Neural cell (in vitro differentiated cells): ENCODE data around the gene SYNC. TPM values are rescaled to one million over a fixed set of nuclear protein-coding genes. Genes with fewer than 3 reads are reported as not detected.

Experiments
- H2AFZ ChIP-seq: fragments of 200-600, 300-800 bp; sonication (generic), shearing (Covaris generic); 2 replicates; pipeline ENCODE4 v1.6.0; 2014; ENCODE audit warnings: low read depth, mild to moderate bottlenecking, antibody characterized with exemption, low read length, moderate library complexity
- H3F3A ChIP-seq: fragments of 200-600 bp; shearing (Covaris generic); 2 replicates; pipeline ENCODE4 v1.6.1; 2016; ENCODE audit warnings: mild to moderate bottlenecking, moderate library complexity, mixed read lengths, antibody characterized with exemption, low read length; ENCODE audit not compliant: insufficient read depth, poor library complexity, severe bottlenecking
- H3K27ac ChIP-seq: fragments of 200-600, 300-800 bp; sonication (generic), shearing (Covaris generic); 2 replicates; pipeline ENCODE4 v1.5.1; 2014; ENCODE audit warnings: mild to moderate bottlenecking, low read length, moderate library complexity
- H3K27me3 ChIP-seq: fragments of 300-800, 200-600 bp; sonication (generic), shearing (Covaris generic); 2 replicates; pipeline ENCODE4 v1.6.0; 2014; ENCODE audit warnings: mild to moderate bottlenecking, low read depth, low read length, moderate library complexity; ENCODE audit not compliant: insufficient read depth
- H3K36me3 ChIP-seq: fragments of 300-800, 200-600 bp; sonication (generic), shearing (Covaris generic); 2 replicates; pipeline ENCODE4 v1.5.1; 2014; ENCODE audit warnings: mild to moderate bottlenecking, antibody characterized with exemption, low read length, moderate library complexity; ENCODE audit not compliant: insufficient read depth
- H3K4me2 ChIP-seq: fragments of 300-800, 200-600 bp; sonication (generic), shearing (Covaris generic); 2 replicates; pipeline ENCODE4 v1.6.0; 2014; ENCODE audit warnings: mild to moderate bottlenecking, low read length
- H3K4me3 ChIP-seq: fragments of 300-800, 200-600 bp; sonication (generic), shearing (Covaris generic); 2 replicates; pipeline ENCODE4 v1.5.1; 2014; ENCODE audit warnings: mild to moderate bottlenecking, low read length, moderate library complexity
- H3K79me2 ChIP-seq: fragments of 200-600 bp; shearing (Covaris generic); replicated peaks from 2 replicates; pipeline ENCODE4 v1.6.0; 2014; ENCODE audit warnings: mild to moderate bottlenecking, low read length, moderate library complexity; ENCODE audit not compliant: insufficient read depth
- H3K9ac ChIP-seq: fragments of 300-800, 200-600 bp; sonication (generic), shearing (Covaris generic); 2 replicates; pipeline ENCODE4 v1.6.1; 2016; ENCODE audit warnings: mild to moderate bottlenecking, low read length, mixed read lengths
- H3K9me2 ChIP-seq: fragments of 200-600 bp; shearing (Covaris generic); 2 replicates; pipeline ENCODE4 v1.6.1; 2016; ENCODE audit warnings: mild to moderate bottlenecking, low read length, mixed read lengths; ENCODE audit not compliant: insufficient read depth
- H3K9me3 ChIP-seq: fragments of 200-600, 300-800 bp; sonication (generic), shearing (Covaris generic); 2 replicates; pipeline ENCODE4 v1.6.1; 2016; ENCODE audit warnings: mild to moderate bottlenecking, mixed run types, low read length, moderate library complexity, mixed read lengths
- H4K20me1 ChIP-seq: fragments of 200-600 bp; shearing (Covaris generic); 2 replicates; pipeline ENCODE4 v1.6.1; 2016; ENCODE audit warnings: mild to moderate bottlenecking, mixed run types; ENCODE audit not compliant: insufficient read depth
- CTCF ChIP-seq: fragments of 450-650 bp; IDR thresholded peaks from 2 replicates; pipeline ENCODE4 v1.5.1; 2014; ENCODE audit warnings: antibody characterized with exemption, mild to moderate bottlenecking, moderate library complexity; ENCODE audit not compliant: poor library complexity, severe bottlenecking
- EP300 ChIP-seq: fragments of 450-650 bp; conservative IDR thresholded peaks from 2 replicates; pipeline ENCODE4 v1.6.1; 2014; ENCODE audit warnings: antibody characterized with exemption, mild to moderate bottlenecking, moderate library complexity; ENCODE audit not compliant: poor library complexity, severe bottlenecking
- EZH2 ChIP-seq: fragments of 200-600, 300-800 bp; shearing (Covaris generic), sonication (generic); IDR thresholded peaks from 2 replicates; pipeline ENCODE4 v1.6.1; 2014; ENCODE audit warnings: antibody characterized with exemption, low read length, borderline replicate concordance, mild to moderate bottlenecking; ENCODE audit not compliant: insufficient read depth, poor library complexity, severe bottlenecking
- MXI1 ChIP-seq: fragments of 450-650 bp; conservative IDR thresholded peaks from 2 replicates; pipeline ENCODE4 v1.6.1; 2014; ENCODE audit warnings: antibody characterized with exemption, mild to moderate bottlenecking; ENCODE audit not compliant: poor library complexity, severe bottlenecking
- POLR2AphosphoS5 ChIP-seq: IDR thresholded peaks from 2 replicates; pipeline ENCODE4 v1.6.1; 2012
- RAD21 ChIP-seq: fragments of 450-650 bp; conservative IDR thresholded peaks from 2 replicates; pipeline ENCODE4 v1.6.1; 2014; ENCODE audit warnings: antibody characterized with exemption, mild to moderate bottlenecking, moderate library complexity
- TAF1 ChIP-seq: IDR thresholded peaks from 2 replicates; pipeline ENCODE4 v1.6.1; 2012; ENCODE audit warnings: low read depth
- polyA plus RNA-seq: library from polyadenylated mRNA; depleted of rRNA; stranded (reverse); fragments of >200 nt; gene quantifications from 2 replicates; pipeline ENCODE4 v1.2.3, GENCODE V29; 2014
- TF ChIP-seq, protein P1 (sequence below): IDR thresholded peaks from 2 replicates; pipeline ENCODE4 v1.6.1; 2012; ENCODE audit warnings: borderline replicate concordance

Gene SYNC
- polyA plus RNA-seq, 1 donor from 2014 or later: not detected

- Histone ChIP-seq H3K79me2 (no peaks in the 10 kb centered on the region), H3K27me3 (no peaks in the 10 kb centered on the region), H3K9me2 (no peaks in the 10 kb centered on the region), H3K9me3 (no peaks in the 10 kb centered on the region), H3F3A (no peaks in the 10 kb centered on the region), H3K9ac (no peak overlapping the region), H4K20me1 (no peaks in the 10 kb centered on the region), H3K4me3 (no peak overlapping the region), H3K27ac (no peak overlapping the region), H2AFZ (no peak overlapping the region), H3K36me3 (no peaks in the 10 kb centered on the region), H3K4me2 (no peak overlapping the region)
- no peak for TF ChIP-seq CTCF
Measured at GRCh38 chr1:32748348-32748747, 45.8 kb upstream of the SYNC start.

- Histone ChIP-seq H3K9me3 (no peaks in the 10 kb centered on the region), H3K9ac (no peak overlapping the region), H2AFZ (no peak overlapping the region), H3K9me2 (no peaks in the 10 kb centered on the region), H3K27me3 (peaks cover 12% of the 10 kb centered on the region), H3K36me3 (no peaks in the 10 kb centered on the region), H3K79me2 (no peaks in the 10 kb centered on the region), H3K27ac (no peak overlapping the region), H3F3A (no peaks in the 10 kb centered on the region), H3K4me3 (no peak overlapping the region), H3K4me2 (no peak overlapping the region), H4K20me1 (no peaks in the 10 kb centered on the region)
- TF ChIP-seq, protein P1, sequence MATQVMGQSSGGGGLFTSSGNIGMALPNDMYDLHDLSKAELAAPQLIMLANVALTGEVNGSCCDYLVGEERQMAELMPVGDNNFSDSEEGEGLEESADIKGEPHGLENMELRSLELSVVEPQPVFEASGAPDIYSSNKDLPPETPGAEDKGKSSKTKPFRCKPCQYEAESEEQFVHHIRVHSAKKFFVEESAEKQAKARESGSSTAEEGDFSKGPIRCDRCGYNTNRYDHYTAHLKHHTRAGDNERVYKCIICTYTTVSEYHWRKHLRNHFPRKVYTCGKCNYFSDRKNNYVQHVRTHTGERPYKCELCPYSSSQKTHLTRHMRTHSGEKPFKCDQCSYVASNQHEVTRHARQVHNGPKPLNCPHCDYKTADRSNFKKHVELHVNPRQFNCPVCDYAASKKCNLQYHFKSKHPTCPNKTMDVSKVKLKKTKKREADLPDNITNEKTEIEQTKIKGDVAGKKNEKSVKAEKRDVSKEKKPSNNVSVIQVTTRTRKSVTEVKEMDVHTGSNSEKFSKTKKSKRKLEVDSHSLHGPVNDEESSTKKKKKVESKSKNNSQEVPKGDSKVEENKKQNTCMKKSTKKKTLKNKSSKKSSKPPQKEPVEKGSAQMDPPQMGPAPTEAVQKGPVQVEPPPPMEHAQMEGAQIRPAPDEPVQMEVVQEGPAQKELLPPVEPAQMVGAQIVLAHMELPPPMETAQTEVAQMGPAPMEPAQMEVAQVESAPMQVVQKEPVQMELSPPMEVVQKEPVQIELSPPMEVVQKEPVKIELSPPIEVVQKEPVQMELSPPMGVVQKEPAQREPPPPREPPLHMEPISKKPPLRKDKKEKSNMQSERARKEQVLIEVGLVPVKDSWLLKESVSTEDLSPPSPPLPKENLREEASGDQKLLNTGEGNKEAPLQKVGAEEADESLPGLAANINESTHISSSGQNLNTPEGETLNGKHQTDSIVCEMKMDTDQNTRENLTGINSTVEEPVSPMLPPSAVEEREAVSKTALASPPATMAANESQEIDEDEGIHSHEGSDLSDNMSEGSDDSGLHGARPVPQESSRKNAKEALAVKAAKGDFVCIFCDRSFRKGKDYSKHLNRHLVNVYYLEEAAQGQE: no peak
- no peak for TF ChIP-seq EZH2
- no peak for TF ChIP-seq TAF1
- no peak for TF ChIP-seq CTCF
- no peak for TF ChIP-seq MXI1
- no peak for TF ChIP-seq RAD21
Measured at GRCh38 chr1:32746130-32746529, 43.6 kb upstream of the SYNC start.

GRCh38 chr1:32744071-32744425 is 41.5 kb upstream of the SYNC start:
- H3K9ac ChIP-seq: no peak overlapping the region
- H2AFZ ChIP-seq: no peak overlapping the region
- peaks cover 20% of the 10 kb centered on the region for H3K27me3 ChIP-seq
- H3K4me2 ChIP-seq: no peak overlapping the region
- H3K4me3 ChIP-seq: no peak overlapping the region
- H4K20me1 ChIP-seq: no peaks in the 10 kb centered on the region
- no peaks in the 10 kb centered on the region for H3K9me2 ChIP-seq
- no peaks in the 10 kb centered on the region for H3K36me3 ChIP-seq
- H3K27ac ChIP-seq: no peak overlapping the region
- H3K9me3 ChIP-seq: no peaks in the 10 kb centered on the region
- H3F3A ChIP-seq: no peaks in the 10 kb centered on the region
- H3K79me2 ChIP-seq: no peaks in the 10 kb centered on the region
- TF ChIP-seq RAD21: no peak
- TF ChIP-seq TAF1: no peak
- TF ChIP-seq EP300: no peak
- no peak for TF ChIP-seq EZH2
- TF ChIP-seq, protein P1: no peak
- no peak for TF ChIP-seq POLR2AphosphoS5
- TF ChIP-seq CTCF: no peak
- no peak for TF ChIP-seq MXI1
